ENCODE data around the gene USP20. TPM values are rescaled to one million over a fixed set of nuclear protein-coding genes. Genes with fewer than 3 reads are reported as not detected.

USP20 gene
- total RNA-seq, 6 experiments from 2014 or later: 24.1 to 35.4 (median 26.2) TPM

DNA sequence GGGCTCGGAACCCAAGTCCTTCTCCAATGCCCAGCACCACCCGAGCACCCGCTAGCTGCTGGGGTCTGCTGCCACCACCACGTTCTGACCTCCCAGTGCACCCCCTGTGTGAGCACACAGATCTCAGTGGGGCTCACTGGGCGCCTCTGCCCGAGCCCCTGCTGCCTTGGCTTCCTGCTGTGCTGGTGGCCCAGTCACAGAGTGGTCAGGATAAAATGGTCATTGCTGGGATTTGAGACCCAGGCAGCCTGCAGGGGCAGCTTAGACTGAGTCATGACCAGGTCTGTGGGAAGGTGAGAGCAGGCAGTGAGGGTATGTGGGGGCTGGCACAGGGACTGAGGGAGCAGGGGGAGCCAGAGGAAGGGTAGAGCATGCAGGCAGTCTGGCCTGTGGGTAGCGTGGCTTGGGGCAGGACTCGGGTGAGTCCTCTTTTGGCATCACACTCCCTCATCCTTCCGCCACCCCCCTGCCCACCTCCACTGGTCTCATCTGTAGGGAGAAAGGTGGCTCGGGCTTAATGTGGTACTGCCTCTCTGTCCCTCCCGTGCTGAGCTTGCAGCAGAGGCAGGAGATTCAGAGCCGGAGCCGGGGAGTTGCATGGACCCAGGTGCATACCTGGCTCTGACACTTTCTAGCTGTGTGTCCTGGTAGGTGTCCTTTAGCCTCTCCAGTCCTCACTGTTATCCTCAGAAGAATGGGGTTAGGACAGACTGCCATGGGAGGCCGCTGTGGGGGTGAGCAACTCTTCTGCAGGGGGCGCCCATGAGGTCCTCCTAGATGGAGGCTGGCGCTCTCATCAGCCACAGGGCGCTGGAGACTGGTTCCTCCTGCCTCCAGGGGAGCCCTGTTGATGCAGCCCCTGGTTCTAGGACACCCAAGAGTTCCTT, 32.1 kb downstream of the USP20 start:
- Mint-ChIP-seq H3K27me3 (ENCODE audit: insufficient read depth) (no peaks in the 10 kb centered on the region), H3K27ac (no peak overlapping the region), H3K9me3 (no peaks in the 10 kb centered on the region), H3K36me3 (ENCODE audit: low read depth) (peaks cover 10% of the 10 kb centered on the region), H3K4me1 (ENCODE audit: low read depth) (peaks cover 7% of the 10 kb centered on the region), H3K4me3 (no peak overlapping the region)
- DNase-seq: no peak
- TF ChIP-seq, protein P1, sequence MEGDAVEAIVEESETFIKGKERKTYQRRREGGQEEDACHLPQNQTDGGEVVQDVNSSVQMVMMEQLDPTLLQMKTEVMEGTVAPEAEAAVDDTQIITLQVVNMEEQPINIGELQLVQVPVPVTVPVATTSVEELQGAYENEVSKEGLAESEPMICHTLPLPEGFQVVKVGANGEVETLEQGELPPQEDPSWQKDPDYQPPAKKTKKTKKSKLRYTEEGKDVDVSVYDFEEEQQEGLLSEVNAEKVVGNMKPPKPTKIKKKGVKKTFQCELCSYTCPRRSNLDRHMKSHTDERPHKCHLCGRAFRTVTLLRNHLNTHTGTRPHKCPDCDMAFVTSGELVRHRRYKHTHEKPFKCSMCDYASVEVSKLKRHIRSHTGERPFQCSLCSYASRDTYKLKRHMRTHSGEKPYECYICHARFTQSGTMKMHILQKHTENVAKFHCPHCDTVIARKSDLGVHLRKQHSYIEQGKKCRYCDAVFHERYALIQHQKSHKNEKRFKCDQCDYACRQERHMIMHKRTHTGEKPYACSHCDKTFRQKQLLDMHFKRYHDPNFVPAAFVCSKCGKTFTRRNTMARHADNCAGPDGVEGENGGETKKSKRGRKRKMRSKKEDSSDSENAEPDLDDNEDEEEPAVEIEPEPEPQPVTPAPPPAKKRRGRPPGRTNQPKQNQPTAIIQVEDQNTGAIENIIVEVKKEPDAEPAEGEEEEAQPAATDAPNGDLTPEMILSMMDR (IDR thresholded peaks at IDR 0.05): no peak

DNA sequence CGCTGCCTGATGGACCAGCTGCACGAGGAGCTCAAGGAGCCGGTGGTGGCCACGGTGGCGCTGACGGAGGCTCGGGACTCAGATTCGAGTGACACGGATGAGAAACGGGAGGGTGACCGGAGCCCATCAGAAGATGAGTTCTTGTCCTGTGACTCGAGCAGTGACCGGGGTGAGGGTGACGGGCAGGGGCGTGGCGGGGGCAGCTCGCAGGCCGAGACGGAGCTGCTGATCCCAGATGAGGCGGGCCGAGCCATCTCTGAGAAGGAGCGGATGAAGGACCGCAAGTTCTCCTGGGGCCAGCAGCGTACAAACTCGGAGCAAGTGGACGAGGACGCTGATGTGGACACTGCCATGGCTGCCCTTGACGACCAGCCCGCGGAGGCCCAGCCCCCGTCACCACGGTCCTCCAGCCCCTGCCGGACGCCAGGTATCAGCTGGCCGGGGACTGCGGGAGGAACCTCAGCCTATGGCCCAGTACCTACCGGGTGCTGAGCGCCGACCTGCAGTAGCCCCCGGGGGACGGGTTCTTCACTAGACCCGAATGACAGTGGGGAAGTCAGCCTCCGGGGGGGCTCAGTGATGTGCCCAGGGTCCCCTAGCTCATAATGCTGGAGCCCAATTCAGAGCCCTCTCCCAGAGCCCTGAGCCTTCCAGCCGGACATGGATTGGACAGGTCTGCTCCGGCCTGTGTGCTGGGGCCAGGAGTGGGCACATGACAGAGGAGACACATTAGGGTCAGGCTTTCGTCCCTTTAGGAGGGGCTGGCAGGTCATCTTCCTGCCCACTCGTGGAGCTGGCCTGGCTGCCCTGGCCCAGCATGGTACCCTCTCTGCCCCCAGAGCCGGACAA, 33.0 kb downstream of the USP20 start:
- Mint-ChIP-seq H3K4me3 (no peak overlapping the region), H3K27ac (no peak overlapping the region), H3K4me1 (ENCODE audit: low read depth) (peaks cover 4% of the 10 kb centered on the region), H3K36me3 (ENCODE audit: low read depth) (peaks cover 10% of the 10 kb centered on the region), H3K27me3 (ENCODE audit: insufficient read depth) (no peaks in the 10 kb centered on the region), H3K9me3 (no peaks in the 10 kb centered on the region)
- TF ChIP-seq, protein P1 (IDR thresholded peaks at IDR 0.05): no peak
- no peak for DNase-seq

DNA sequence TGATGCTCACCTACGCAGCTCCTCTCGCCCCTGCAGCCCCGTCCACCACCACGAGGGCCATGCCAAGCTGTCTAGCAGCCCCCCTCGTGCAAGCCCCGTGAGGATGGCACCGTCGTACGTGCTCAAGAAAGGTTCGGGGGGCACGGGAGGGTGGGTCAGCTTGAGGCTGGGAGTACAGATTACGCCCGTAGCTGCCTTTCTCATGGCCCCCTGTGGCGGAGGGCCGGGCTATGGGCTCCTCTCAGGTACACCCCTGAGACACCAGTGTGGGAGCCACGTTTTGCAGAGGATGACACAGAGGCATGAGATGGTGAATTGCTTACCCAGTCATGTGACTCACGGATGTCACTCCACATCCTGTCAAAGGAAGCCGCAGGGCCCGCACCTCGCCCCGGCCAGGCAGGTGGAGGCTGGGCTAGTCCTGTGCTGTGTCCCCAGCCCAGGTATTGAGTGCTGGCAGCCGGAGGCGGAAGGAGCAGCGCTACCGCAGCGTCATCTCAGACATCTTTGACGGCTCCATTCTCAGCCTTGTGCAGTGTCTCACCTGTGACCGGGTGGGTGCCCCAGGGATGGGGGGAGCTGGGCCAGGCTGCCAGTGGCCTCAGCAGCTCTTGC, 33.7 kb downstream of the USP20 start:
- TF ChIP-seq, protein P1 (IDR thresholded peaks at IDR 0.05): no peak
- no peaks in the 10 kb centered on the region for H3K9me3 Mint-ChIP-seq
- H3K27me3 Mint-ChIP-seq (ENCODE audit: insufficient read depth): no peaks in the 10 kb centered on the region

DNA sequence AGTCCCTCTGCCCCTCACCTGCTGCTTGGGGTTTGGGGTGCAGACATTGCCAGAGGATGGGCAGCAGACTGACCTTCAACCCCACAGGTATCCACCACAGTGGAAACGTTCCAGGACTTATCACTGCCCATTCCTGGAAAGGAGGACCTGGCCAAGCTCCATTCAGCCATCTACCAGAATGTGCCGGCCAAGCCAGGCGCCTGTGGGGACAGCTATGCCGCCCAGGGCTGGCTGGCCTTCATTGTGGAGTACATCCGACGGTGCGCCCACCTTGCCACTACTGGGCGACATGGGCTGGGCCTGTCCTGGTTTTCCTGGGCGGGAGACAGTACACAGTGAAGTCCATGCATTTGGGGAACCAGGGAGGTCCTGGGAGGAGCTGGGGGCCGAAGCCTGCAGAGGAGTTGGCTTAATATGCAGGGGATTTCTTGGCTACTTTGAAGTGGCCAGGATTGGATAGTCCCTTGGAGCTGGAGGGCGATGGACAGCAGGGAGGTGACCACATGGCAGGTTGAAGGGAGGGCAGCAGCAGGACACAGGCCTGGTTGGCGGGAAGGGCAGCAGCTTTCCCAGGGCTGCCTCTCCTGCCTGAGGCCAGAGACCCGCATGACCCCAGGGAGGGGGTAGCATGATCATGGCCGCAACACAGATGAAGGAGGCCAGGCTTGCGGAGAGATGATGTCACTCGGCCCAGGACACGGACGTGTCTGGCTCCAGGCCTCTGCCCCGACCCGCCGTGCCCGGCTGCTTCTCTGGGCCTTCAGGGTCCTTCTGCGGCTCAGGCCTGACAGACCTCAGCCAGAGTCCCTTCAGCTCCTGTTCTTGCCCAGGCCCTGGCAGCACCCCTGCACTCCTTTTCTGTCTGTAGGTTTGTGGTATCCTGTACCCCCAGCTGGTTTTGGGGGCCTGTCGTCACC, 34.6 kb downstream of the USP20 start:
- no peak overlapping the region for H3K27ac Mint-ChIP-seq
- no peaks in the 10 kb centered on the region for H3K4me1 Mint-ChIP-seq (ENCODE audit: low read depth)
- peaks cover 14% of the 10 kb centered on the region; the same call in 1 of the 2 replicates for H3K36me3 Mint-ChIP-seq (ENCODE audit: low read depth)
- no peaks in the 10 kb centered on the region; the same call in 1 of the 2 replicates for H3K27me3 Mint-ChIP-seq (ENCODE audit: insufficient read depth)
- DNase-seq: no peak
- no peaks in the 10 kb centered on the region for H3K9me3 Mint-ChIP-seq
- TF ChIP-seq, protein P1 (IDR thresholded peaks at IDR 0.05): no peak
- no peak overlapping the region for H3K4me3 Mint-ChIP-seq

More for the DNA sequence above, 33.7 kb downstream of the USP20 start:
- no peak for DNase-seq
- Mint-ChIP-seq H3K4me1 (ENCODE audit: low read depth) (no peaks in the 10 kb centered on the region), H3K36me3 (ENCODE audit: low read depth) (peaks cover 7% of the 10 kb centered on the region; the same call in 1 of the 2 replicates), H3K27ac (no peak overlapping the region), H3K4me3 (no peak overlapping the region)

All from HFFc6 (cell line).